GM19452 (cell line): ENCODE data around the gene MDH1.
A peak's percentile ranks its signal among the peaks of the same experiment; 100 is the strongest.
"Not testable (repeated sequence)": the region's sequence is repeated elsewhere in the genome, so short reads cannot be mapped to it uniquely, and the experiment has no call there.

Experiments
- ATAC-seq: cut with Tn5 transposase; IDR thresholded peaks from one replicate; pipeline ENCODE4 v1.9.1; 2021; ENCODE audit not compliant: unreplicated experiment

The MDH1 gene

DNA sequence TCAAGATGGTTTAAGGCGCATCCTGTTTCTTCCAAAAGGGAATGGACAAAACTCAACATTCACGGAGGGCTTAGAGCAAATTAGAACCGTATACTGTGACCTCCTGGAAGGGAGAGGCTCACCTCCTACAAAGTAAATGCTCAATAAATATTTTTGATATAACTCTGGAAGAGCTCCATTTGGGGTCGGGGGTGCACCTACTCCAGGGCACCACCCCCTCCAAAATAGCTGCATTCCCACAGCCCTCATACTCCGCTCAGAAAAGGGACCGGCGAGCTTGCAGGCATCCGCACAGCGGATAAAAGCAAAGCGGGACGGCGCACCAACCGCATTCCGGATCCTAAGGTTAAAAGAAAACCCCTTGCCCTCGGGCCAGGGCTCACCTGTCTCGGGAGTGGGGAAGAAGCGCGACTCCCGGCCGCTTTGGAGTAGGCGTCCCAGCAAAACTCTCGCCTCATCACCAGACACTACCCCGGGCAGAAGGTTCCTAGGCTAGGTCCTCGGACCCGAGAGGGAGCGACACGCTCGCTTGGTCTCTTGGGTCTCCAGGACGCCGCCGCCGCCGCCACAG, 864 bp upstream of the MDH1 start:
- no peak for ATAC-seq

DNA sequence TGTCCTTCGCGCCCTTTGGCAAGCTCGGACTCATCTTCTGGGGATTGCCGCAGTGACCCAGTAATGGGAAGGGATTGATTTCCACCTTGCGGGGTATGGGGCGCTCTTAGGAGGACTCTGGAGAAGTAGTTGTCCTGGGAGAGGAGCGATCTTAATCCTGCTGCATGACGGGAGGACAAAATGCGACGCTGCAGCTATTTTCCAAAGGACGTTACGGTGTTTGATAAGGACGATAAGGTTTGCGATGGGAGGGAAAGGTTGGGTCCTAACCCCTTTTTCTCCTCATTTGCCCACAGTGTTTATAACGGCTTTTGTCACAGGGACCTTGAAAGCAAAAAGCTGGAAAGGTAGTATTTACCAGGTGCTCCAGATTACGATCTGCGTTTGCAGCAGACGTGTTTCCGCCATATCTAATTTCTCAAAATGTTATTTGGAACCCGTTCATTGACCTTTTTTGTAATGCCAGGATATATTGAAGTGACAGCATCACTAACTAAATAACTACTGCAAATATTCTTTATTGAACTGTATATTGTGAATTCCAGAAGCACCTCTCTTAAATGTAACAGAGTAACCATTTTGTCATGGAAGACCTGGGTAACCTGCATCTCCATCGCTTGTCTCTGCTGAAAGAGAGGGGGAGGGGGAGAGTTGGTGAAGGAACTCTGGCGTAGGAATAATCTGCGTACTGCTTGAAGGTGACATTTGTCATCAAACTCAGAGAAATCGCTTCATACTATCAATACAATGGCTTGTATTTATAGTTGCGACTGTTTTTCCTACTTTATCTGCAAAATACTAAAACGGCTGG, 590 bp downstream of the MDH1 start:
- ATAC-seq, result peak; percentile 14

DNA sequence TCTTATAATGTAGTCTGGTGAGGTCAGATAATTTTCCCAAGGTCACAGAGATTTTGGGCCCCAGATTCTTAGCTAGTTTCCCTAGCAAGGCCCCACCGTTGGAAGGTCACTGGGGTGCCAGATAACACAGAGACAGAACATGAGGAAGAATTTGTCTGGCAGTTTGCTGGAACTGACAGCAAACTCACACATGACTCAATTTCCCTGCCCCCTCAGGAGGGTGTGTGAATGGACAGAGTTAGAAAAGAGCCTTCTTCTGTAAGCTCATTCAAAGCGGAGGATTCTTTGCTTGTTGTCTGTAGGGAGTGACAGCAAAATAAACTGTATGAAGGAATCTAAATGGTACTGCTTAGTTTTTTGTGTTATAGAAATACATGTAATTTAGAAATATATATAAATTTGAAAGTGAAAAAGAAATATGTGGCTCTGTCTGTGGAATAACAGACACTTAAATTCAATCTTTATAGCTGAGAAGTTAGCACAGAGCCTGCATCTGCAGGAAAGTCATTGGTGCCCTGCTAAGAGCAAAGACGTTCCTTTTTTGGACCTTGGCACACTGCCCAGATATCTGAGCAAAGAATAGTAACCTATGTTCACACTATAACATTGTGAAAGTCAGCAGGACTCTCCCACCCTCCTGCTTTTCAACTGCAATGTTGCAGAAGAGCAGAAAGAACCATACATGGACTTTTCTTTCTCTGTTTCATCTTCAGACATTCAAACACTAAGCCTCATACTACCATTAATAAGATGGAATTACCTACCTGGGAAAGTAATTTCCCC, 2.1 kb downstream of the MDH1 start:
- no peak for ATAC-seq

DNA sequence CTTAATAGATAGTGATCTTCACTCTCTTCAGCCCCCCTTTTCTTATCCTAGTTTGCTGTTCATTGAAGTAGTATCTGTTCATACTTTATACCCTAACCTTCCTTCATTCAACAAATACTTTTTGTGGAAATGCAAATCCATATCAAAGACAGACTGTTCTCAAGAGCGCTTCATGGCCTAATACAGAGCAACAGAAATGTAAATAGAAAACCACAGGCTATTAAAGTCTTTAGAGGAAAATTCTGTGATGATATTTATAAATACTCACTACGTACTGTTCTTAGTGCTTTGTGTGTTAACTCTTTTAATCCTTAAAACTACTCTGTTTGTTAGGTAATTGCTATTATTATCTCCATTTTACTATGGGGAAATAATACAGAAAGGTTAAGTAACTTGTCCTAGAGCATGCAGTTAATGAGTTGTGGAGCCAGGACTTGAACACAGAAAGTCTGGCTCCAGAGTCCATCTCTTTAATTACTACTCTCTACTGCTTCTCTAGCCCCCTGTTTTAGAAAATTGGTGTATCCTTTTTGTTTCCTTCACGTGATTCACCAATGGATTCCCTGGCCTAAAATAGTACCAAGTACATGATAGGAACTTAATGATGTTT, 2.9 kb downstream of the MDH1 start:
- ATAC-seq, result no peak

DNA sequence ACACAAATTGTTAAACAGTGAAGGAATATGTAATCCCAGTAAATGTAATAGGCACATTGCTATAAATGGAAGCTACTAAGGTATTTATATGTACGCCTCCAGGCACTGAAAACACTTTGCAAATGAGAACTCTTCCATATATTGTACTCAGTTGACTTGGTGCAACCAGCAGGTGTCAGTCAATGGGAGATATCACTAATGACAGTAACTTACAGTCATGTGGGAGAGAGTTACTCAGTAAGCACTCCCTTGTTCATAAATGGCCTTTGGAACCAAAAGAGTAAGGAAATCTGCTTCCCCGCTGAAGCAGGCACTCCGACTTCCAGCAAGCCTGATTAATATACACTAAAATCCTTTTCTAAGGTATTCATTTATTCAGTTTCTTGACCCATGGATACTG, 5.9 kb downstream of the MDH1 start:
- no peak for ATAC-seq

DNA sequence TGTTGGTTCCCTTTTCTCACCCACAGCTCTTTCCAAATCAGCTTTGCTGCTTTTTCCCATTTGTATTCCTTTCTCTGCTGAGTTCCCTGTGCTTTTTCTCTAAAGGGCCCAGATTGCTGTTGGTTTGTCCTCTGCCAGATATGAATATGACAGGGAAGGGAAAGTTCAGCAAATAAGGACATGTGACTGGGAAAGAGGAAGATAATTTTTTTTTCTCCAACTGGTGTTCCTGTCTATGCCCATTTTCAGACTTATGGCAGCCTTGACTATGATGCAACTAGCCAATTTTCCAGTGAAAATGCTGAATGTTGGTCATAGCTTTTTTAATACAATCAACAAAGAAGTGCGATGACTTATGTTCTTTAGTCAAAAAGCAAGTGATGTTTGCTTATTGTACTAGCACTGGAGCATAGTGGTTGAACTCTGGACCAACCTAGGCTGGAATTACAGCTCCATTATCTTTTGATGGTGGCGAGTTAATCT, 7.7 kb downstream of the MDH1 start:
- ATAC-seq, result no peak

DNA sequence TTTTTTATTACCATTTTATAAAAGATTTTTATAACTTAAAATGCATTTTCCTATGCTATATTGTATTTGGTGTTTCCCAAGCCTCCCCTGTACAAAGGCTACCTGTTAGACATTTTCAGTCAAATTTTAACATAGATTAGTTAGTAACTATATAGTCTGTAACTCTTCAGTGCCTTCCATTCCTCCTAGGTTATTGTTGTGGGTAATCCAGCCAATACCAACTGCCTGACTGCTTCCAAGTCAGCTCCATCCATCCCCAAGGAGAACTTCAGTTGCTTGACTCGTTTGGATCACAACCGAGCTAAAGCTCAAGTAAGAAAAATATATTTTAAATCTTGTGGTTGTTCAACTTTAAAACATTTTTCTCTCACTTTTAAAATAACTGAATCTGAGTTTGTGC, 10.2 kb downstream of the MDH1 start:
- ATAC-seq, result no peak

DNA sequence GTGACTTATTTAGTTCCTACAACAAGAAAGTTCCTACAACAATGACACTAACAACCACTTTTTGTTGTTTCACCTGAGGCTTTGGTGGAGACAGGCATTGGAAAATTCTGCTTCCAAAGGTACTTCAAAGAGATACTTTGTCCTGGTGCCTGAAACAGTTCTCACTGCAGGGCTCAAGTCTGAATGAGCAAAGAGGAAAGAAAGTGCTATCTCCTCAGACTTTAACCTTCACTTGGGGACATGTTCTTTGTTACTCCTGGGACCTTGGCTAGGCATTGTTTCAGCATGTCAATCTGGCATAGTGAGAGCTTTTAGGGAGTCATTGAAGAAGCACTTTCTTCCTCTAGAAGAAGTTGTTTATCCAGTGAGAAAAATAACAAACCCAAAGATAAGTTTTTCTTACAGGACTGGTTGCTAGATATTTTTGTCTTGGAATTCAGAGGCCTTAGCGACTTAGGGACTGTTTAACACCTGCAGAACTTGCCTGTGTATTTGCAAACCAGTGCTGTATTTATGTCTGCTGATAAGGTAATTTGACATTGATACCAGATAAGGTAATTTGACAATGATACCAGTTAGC, 12.2 kb downstream of the MDH1 start:
- no peak for ATAC-seq

DNA sequence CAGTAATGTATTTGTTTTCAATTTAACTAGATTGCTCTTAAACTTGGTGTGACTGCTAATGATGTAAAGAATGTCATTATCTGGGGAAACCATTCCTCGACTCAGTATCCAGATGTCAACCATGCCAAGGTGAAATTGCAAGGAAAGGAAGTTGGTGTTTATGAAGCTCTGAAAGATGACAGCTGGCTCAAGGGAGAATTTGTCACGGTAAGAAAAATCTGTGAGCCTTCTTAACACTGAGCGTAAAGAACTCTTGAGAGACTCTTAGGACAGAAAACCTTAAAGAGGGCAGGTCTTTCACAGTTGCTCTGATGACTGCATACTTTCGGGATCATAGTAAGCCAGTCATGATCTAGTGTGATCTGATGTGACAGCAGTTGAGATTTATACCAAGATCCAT, 15.9 kb downstream of the MDH1 start:
- ATAC-seq, result no peak

DNA sequence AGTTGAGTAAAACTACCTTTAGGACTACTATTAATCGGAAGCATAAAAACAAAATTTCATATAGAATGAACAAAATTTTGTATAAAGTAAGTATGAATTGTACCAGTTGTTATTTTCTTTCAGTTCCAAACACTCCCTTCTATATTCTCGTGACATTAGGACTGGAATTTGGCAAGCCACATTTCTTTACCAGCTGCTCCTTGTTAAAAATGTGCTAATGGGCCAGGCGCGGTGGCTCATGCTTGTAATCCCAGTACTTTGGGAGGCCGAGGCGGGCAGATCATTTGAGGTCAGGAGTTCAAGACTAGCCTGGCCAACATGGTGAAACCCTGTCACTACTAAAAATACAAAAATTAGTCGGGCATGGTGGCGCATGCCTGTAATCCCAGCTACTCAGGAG, 20.1 kb downstream of the MDH1 start:
- not testable (repeated sequence) for ATAC-seq

DNA sequence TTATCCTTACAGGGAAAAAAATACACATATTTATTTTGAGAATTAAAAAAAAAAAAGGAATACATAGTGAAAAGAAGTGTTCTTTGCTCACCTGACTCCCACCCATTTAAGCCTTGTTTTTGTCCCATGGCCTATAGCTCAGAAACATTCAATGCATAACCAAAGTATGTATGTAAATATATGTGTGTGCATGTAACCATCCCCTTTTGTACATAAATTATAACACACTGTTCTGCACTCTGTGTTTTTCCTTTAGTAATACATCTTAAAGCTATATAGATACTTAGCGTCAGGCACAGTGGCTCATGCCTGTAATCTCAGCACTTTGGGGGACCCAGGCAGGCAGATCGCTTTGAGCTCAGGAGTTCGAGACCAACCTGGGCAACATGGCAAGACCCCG, 21.8 kb downstream of the MDH1 start:
- ATAC-seq, result no peak

DNA sequence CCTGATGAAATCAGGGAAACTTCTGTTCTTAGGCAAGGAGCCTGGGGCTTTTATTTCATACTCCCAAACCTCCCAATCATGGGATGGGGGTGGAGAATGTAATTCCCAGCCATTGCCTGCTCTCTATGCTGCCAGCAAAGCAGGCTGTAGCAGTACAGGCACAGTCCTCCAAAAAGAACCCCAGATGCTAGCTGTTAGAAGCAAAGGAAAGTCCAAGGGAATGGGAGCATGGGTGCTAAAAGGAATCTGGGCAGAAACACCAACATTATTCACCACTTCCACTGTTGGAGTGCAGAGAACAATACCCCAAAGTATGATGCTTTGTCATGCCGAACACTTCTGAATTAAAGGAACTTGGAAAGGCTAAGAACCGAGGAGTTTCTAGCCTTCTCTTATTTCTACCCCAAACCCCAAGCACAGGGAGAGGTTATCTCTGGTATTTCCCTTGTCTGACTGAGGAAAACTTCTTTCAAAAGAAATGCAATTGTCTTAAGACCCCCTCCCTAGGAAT, 24.7 kb downstream of the MDH1 start:
- no peak for ATAC-seq

DNA sequence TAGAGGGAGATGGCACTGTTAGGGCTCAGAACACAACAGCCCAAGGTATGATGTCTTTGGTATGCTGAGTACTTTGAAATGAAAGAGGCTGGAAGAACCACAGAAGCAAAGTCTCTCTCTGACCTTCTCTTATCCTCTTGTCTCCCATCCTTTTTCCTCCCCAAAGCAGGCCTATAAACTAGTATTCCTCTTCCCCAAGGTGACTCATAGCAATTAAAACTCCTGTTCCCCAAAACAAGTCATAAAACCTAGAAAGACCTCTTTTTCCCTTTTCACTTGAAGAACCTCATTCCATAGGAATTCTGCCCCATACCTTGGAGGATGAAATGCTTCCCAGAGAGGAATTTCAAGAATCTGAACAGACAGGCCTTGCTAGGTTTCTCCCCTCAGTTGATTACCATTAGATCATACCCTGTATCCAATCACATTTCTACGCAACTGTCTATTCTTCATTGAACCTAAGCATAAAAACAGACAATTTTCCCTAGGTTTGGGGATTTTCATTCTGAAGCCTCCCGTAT, 25.7 kb downstream of the MDH1 start:
- ATAC-seq, result no peak

DNA sequence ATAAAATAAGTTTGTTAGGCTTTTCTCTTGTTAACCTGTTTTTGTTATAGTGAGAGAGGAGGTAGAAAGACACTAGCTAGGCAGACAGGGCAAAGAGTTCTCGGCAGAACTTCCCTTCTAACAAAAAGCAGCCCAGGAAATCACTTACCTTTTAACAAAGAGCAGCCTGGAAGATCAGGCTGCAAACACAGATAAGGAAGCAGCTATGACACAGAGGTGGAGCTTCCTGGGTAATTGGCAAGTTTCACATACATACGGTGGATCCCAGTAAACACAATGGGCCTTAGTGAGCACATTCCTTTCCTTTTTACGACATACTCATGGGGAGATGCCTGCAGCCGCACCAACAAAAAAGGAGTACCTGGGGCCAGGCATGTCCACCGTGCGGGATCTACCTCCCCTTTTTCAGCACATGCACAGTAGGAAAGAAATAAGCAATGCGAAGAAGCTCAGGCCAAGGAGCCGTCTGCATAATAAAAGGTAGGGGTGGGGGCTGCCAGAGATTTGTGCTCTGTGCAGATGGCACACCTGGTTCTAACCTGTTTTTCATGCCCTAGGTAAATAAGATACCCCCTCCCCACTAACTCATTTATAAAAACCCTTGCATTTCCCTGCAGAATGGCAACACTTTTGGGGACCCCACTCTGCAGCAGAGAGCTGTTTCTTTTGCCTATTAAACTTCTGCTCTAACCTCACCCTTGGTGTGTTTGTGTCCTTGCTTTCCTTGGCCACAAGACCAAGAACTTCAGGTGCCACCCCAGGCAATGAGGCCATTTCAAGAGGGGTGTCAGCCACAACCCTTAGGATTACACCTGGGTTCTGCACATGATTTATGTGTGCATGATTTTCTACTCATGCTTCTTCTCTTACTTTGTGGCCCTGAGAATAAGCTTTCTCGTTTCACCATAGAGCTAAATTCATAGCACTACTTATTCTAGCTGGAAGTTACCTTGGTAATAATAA, 26.5 kb downstream of the MDH1 start:
- ATAC-seq, result no peak

DNA sequence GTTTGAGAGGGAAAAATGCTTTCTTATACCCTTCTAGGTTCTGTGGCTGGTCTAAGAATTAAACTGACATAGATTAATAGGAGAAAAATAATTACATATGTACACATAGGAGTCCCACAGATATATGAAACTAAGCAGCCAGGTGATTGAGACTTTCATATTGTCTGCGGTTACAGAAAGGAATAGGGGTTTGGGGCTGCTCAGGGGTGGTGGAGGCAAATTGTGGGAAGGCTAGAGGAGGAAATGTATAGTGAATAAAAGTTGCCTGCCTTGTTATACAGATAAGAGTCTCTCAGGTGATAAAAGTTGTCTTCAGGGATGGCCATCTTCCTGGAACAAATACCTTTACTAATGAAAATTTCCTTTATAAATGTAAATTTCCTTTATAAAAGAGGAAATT, 28.6 kb downstream of the MDH1 start:
- ATAC-seq, result no peak

DNA sequence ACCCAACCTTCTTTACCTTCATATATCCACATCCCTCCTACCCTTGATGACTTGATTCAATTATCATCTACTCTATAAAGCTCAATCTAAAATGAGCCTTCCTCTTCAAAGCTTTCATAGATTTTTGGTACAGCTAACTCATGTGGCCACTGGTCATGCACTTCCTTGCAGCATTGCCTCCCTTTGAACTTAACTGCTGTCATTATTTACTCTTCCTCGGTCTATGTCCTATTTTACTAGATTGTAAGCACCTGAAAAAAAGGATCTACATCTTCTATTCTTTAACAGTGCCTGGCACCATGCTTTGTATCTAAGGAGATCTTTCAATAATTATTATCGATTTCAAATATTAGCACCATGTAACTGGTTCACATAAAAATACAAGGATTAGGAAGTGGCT, 30.6 kb downstream of the MDH1 start:
- no peak for ATAC-seq

DNA sequence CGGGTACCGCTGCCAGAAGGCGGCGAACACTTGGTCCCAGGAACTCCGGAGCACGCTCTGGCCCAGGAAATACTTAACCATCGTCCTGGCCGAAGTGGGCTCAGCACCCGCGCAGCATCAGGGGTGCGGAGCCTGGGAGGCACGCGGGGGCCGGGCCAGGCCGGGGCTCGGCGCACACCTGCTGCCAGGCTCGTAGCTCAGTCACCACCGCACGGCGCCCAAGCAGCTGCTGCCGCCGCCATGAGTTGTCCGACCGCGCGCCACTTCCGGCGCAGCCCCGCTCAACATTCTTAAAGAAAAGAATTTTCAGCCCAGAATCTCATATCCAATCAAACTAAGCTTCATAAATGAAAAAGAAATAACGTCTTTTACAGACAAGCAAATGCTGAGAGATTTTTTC, 34.0 kb downstream of the MDH1 start:
- ATAC-seq, result no peak

DNA sequence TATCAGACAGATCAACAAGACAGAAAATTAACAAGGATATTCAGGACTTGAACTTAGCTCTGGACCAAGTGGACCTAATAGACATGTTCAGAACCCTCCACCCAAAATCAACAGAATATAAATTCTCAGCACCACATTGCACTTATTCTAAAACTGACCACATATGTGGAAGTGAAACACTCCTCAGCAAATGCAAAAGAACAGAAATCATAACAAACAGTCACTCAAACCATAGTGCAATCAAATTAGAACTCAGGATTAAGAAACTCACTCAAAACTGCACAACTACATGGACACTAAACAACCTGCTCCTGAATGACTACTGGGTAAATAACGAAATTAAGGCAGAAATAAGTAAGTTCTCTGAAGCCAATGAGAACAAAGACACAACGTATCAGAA, 35.0 kb downstream of the MDH1 start:
- ATAC-seq, result not testable (repeated sequence)

DNA sequence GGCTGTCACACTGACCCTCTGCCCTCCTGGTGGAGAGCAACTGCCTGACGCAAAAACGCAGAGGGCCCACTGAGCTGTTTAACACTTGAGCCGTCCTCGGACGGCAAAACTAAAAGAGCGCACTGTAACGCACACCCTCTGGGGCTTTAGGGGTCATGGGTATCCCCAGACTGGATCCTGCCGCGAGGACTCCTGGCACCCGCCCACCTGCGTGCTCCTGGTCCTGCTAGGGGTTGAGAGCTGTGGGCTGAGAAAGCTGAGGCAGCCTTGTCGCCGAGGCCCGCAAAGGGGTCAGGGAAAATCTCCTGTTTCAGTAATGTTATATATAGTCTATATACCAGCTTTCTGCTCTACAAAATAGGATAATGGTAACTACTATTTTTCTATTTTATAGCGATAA, 39.1 kb downstream of the MDH1 start:
- no peak for ATAC-seq
